Fibroblast of skin of back (primary cell): ENCODE measurements around the gene MYO1D.
"Not testable (repeated sequence)": the region's sequence is repeated elsewhere in the genome, so short reads cannot be mapped to it uniquely, and the experiment has no call there.

Source experiments
- DNase-seq: peaks from one replicate; pipeline ENCODE4 v3.0.0-alpha.2; 2013

MYO1D gene

DNA sequence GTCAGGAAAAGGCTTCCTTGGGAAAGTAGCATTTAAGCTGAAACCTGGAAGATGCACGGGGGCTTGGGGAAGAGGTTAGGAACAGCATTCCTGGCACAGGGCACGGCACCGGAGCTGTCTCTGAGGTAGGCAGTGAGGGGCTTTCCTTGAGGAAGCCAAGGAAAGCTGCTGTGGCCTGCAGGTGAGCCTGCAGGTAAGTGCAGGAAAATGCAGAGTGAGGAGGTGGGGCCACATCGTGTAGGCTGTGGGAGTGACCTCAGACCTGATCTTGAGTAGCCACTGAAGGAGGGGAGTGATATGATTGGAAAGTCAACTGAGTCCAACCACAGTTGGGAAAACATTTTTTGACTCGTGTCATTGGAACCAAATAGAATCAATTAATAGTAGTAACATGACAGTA lies 310.6 kb downstream of the MYO1D start:
- no peak for DNase-seq

DNA sequence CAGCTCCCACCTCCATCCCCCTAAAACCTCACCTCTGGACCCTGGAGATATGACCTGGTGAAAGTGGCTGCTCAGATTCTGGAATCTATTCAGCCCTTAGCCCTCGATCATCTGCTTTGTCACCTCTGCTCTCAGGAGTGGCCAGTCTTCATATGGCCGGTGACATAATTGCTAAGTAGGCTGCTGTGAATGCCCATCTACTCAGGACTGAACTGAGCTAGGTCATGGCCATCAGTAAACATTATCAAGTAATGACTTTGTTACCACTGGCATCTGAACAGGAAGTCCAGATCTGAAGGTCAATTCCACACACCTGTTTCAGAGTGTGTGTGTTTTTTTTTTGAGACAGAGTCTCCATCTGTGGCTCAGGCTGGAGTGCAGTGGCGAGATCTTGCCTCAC lies 311.5 kb downstream of the MYO1D start:
- no peak for DNase-seq

DNA sequence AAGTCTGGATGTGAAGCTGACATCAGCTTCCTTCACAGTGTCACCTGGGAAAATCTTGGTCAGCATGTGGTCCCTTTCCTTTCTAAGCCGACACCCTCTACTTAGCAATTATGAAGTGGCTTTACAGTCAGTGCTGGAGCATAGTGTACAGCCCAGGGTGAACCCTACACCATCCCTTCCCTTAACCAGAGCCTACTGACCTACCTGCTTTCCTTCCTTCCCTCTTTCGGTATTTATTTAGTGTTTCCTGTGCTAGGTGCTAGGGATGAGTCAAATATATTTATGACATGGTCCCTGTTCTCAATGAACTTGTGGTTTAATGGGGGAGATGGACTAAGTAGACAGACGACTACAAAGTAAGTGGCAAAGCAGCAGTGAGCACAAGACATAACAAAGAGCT lies 312.6 kb downstream of the MYO1D start:
- no peak for DNase-seq

DNA sequence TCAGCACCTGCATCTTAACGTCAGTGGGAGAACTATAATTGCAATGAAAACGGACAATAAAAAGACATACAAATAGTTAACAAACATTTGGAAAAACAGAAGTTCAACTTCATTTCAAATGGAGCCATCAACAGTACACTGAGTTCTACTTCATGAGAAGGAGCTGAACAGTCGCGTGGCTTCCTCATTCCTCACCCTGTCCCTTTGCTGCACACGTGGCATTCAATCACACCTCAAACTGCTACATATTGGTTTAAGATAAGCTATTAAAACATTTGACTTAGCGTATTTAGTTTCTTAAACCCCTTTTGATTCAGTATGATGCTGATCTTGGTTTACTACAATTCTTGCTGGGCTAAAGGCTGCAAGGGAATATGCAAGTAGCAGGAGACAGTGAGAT lies 313.3 kb downstream of the MYO1D start:
- no peak for DNase-seq

DNA sequence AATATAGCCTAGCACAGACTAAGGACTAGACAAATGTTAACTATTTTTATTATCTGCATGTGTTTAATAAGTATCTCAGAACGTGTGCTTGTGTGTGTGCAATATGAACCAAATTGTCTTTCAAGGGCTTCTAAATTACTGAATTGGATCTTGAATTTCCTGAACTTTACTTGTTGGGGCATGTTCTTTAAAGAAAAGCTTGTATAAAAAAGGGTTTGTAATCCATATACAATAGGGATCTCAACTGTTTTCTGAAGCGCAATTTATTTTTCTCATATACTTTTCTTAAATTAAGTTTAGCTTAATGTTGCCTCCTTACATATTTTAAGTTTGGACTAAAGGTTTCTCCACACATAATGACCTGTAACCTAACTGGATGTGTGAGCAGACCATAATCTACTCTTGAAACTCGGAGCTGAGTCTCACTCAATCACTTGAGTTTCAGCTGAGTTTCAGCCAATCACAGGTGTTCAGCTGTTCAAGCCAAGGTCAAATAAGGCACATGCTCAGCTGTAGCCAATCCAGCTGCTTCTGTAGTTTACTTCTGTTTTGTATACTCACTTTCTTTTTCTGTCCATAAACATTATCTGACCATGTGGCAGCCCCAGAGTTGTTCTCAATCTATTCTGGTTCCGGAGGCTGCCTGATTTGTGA lies 317.8 kb downstream of the MYO1D start:
- DNase-seq, result no peak

DNA sequence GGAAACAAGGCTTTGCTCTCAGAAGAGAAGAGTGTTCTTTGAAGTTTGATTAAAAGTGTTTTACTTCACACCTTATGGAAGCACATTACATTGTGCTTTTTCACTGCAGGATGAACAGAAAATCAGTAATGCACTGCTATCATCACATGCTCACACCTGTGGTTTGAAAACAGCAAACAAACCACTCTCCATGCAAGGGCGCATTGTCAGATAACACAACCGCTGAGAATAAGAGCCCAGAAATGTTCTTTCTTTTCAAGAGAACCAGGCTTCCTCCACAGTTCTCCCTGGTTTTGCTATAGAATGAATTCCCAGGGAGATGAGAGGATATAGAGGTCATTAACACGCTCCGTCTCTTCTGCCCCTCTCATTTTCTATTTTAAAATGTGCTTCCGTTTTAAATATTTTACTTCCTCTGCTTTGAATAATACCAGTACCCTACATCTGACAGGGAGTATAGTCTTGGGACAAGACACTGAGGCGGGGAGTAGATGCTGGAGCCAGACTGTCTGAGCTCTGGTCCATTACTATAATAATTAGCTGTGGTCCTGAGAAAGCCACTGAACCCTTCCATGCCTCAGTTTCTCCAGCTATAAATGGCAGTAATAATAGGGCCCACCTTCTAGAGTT lies 318.5 kb downstream of the MYO1D start:
- no peak for DNase-seq

DNA sequence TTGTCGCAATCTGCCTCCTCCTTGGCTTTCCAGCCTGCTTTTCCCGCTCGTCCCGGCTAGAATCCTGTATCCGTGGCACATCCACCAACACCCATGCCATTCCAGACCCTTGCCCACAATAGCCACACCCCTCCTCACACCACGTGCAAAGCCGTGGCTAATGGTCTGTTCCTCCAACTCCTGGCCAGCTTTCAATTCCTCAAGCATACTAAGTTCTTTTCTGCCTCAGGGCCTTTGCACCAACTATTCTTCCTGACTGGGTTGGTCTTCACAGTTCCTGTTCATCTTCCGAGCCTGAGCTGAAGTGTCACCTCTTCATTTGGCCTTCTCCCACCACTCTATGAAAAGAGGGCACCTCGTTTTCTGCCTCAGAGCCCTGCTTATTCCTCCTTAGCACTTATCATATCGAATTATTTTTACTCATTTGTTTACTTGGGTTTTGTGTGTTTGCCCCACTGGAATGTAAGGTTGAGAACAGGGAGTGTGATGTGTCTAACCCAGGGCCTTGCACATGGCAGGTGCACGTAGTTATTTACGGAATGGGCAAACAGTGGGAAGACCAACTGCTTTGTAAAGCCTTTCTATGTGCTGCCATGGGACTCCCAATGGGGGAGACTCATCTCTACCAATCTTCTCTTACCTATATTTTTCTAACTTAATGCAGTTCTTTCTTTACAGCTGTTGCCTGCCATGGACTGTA lies 321.2 kb downstream of the MYO1D start:
- no peak for DNase-seq

DNA sequence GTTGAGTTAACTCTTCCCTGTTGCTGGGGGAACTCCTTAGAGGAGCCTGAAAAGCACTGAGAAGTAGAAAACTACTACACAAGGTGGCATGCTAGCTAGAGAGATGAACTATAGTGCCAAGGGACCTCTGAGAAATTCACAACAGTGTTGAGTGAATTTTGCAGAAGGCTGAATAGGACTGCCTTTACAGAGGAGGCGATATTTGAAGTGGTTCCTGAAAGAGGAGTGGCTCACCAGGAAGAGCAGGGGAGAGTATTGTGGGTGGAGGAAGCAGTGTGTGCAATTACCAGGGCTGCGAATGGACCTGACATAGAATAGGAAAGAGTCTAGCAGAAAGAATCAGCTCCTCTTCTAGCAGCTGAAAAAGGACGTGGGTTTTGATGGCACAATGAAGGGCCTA lies 323.8 kb downstream of the MYO1D start:
- no peak for DNase-seq

DNA sequence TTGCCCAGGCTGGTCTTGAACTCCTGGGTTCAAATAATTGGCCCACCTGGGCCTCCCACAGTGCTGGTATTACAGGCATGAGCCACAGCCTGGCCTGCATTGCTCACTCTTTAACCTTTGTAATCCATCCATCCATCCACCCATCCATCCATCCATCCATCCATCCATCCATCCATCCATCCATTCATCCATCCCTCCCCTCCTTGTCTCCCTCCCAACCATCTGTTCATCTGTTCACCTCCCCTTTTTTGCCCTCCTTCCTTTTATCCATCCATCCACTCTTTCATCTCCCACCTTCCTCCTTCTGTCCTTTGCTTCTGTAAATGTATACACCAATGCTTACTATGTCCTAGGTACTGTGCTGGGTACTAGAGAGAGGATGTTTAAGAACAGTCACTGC lies 324.6 kb downstream of the MYO1D start:
- no peak for DNase-seq

DNA sequence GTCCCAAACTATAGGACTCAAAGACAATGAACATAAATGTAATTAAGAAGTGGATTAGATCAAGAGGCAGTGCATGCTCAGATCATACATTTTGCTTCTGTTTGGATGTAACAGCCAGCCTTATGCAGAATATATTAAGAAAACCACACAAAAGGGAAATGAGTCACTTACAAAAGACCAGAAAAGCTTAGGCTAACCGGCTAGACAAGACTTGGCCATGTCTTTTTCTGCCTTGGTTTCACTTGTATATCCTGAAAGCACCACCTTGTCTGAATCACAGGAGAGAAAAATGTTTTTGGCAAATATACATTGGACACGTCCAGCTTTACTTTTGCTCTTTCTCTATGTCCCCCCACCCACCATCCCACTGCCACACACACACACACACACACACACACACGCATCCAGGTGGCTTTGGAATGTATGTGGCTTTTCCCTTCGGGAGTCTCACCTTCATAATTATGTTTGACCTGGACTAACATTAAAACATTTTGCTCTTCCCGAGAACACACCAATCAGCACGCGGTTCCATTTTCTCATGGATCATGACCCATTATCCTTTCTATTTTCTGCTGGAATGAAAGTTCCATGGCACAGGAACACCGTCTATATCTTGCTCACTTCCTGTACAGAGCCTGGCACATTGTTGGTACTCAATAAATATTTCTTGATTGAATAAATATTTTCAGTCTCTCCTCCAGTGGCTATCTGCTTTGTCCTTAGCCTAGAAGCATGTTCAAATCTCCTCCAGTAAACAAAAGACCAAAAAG lies 325.6 kb downstream of the MYO1D start:
- DNase-seq, result peak; percentile 56

DNA sequence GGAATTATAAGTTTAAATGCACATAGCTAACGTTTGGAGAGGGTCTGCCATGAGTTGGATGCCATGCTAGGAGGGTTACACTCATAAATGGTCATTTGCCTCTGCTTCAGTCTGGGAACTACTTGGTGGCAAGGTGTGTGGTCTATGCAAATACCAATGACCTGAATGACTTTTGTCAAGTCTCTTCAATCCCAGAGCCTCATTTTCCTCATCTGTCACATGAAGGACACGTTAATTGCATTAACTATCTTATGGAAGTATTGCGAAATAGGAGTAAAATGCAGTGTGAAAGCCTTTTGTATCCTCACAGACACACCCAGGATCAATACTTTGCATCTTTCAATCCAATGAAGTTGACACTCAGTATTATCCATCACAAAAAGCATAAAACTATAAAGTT lies 327.4 kb downstream of the MYO1D start:
- no peak for DNase-seq

DNA sequence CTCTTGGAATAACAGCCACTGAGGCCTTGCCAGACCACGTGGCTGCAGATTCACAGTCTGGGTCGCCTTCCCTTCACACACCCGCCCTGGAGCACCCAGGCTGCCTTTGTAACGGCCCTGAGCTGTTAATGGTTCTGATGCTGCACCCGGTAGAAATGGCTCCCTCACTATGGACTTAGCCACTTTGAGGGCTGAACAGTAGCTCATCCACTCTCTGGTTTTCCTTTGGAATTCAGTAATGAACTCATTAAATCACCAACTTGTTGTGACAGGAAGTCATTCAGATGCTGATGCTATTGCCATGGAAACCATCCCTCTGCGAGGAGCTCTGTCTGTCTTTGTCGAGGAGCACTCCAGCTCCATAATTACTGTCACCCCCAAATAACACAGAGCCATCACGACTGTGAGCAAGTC lies 330.9 kb downstream of the MYO1D start:
- DNase-seq, result peak; percentile 35

DNA sequence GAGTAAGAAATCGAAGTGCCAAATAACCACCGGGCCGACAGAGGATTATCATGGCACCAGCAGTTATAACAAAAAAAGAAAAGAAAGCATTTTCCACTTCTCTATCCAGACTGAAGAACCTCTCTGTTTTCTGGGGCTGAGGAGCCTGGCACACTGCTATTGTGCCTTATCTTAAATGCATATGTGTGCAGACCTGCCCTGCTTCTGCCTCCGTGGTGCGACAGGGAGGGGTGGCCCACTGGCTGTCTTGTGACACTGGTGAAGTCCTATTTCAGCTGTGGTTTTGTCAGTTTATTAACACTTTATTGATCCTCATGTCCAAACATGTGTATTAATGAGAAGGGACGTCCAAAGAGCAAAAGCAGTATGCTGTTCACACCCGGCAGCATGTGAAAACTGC lies 334.7 kb downstream of the MYO1D start:
- DNase-seq, result no peak

DNA sequence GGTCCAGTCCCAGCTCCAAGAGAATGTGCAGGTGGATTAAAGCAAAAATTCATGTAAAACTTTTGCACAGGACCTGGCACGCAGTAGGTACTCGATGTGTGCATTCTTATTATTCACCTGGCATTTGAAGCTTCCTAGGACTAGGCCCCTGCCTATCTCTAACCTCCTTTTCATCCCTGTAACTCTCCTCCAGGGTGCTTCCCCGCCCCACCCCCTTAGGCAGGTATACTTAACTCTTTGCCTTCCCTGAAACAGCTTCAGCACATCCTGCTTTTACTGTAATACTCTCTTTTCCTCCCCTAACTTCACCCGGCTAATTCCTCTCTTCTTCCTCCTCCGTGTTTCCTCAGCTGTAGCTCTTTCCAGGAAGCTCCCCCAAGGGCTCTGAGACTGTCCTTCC lies 335.3 kb downstream of the MYO1D start:
- no peak for DNase-seq

DNA sequence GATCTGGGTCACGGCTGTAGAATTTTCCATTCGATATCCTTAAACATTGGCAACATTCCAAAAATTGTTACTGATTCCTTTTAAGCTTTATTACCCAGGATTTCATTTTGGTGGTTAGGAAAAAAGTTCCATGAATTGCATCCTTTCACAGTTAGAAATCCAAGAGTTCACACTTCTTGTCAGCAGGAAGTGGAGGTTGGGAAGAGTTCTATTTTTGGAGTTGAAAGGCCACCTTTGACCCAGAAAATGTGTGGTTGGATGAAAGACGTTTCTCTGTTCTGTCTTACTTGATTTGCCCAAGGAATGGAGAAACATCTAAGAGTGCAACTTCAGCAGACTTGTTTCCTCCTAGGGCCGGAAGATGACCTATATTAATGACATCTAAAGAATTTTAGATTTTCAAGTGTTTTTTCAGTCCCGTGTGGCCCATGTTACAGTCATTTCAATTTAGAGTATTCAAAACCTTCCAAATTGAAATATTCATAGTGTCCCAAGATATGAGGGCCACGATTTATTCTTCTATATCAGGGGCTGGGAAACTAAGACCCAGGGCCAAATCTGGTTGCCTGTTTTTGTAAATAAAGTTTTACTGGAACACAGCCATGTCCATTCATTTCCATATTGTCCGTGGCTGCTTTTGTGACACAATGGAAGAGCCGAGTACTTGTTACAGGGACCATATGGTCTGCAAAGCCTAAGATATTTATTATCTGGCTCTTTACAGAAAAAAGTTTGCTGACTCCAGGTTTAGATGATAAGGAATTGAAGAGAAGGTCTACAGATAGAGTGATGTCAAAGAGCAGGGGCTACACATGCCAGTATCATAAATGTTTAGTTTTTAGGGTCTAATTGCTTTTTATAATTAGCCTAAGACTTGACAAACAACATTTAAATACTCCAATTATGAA lies 339.9 kb downstream of the MYO1D start:
- peak; percentile 82 for DNase-seq

DNA sequence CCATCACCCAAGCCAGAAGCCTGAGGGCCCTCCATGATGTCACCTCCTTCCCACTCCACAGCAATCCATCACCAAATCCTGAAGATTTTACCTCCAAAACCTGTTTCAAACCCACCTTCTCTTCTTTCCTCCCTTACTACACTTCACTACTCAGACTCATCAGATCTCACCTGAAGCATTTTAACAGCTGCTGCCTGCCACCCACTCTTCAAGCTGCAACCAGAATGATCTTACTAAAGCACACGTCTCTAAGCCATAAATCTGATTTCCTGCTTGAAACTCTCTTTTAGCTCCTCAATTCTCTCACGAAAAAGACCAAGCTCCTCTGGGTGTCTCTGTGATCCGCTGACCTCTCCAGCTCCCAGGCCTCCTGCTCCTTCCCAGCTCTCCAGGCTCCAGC lies 343.6 kb downstream of the MYO1D start:
- no peak for DNase-seq

DNA sequence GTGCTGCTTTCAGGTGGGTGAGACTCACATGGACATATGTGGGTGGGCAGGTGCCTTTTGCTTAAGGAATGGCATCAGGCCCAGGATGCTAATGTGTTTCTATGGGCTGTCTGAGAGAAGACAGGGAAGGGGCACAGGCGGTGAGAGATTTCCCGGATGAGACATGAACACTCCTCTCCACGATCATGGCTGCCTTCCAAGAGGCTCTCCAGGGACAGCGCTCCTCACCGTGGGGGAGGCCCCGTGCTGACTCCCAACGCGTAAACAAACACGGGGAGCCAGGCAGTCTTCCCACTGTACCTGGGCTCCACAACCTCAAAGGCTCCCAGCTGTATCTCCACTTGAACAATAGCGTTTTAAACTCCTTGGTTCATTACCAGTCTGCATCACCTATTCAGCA lies 347.3 kb downstream of the MYO1D start:
- peak; percentile 37 for DNase-seq

DNA sequence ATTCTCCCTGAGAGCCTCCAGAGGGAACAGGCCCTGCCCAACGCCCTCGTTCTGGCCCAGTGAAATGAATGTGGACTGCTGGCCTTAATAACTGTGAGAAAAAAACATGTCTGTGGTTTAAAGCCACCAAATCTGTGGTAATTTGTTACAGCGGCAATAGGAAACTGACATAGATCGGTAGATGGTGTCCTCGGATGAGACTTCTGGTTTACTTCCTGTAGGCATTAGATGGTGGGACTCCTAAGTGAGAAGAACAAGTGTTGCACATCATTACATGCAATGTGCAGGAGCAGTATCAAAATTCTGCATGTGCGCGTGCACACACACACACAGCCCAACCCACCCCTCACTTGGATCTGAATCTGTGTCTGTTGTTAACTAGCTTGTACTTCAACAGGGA lies 348.1 kb downstream of the MYO1D start:
- no peak for DNase-seq

DNA sequence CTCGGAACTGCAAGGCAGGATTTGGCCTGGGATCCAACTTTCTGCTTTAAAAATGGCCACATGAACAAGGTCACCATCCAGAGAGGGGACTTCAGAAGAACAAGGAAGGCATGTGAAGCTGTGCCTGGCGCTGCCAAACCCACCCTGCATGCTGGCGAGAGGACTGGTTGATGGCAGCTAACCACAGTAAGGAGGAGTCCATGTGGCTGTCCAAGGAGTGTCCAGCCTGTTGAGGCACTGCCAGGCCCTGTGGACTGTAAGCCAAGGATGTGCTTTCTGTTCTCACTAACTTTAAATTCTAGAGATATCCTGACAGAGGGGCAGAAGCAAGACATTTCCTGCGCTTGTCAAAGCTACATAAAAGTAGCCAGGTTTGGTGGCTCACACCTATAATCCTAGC lies 349.8 kb downstream of the MYO1D start:
- DNase-seq, result no peak

DNA sequence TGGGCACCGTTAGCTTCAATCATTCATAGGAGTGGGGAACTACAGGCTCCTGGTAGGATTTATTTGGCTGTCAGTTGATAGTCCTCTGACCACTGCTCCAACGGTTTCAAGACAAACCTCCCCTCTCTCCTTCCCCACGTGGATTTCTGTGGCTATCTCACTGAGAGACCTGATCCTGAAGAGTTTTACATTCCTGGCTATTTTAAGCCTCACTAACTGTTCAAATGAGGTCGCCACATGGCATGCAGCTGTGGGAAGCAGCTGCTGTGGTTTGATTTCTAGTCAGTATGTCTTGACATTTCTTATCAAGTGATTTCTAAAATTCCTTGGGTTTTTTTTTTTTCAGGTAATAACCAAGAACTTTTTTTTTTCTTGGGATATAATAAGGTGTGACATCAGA lies 351.8 kb downstream of the MYO1D start:
- peak; percentile 82 for DNase-seq

DNA sequence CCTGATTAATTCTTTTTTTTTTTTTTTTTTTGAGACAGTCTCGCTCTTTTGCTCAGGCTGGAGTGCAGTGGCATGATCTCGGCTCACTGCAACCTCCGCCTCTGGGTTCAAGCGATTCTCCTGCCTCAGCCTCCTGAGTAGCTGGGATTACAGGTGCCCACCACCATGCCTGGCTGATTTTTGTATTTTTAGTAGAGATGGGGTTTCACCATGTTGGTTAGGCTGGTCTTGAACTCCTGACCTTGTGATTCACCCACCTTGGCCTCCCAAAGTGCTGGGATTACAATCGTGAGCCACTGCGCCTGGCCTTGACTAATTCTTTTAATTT lies 352.4 kb downstream of the MYO1D start:
- not testable (repeated sequence) for DNase-seq

DNA sequence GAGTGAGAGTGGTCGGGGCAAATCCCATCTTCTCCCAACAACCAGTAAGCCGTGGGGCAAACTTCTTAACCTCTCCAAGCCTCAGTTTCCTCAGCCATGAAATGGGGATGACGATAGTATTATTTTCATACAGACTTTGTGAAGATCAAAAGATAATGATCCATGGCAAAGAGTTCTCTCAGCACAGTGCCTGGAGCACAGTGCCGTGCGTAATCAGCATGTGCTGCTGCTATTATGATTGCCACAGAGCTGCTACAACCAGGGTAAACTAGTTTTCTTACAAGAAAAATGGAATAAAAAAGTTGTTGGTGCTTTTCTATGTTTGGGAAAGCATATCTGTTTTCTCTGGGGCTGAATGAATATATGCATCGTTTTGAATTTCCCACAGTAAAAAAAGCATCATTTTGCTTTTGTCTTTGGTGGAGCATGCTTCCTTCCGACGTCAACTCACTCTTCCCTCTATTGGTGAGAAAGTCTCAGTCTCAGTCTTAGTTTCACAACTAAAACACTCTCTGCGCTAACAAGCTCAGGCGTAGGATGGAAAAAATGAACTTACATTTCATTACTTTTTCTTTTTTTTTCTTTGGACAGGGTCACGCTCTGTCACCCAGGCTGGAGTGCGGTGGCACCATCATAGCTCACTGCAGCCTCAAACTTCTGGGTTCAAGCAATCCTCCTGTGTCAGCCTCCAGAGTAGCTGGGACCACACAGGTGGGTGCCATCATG lies 352.9 kb downstream of the MYO1D start:
- no peak for DNase-seq
